ENCODE results near the gene DDX54.
"Not testable (repeated sequence)": the region's sequence is repeated elsewhere in the genome, so short reads cannot be mapped to it uniquely, and the experiment has no call there.

The DDX54 gene

DNA sequence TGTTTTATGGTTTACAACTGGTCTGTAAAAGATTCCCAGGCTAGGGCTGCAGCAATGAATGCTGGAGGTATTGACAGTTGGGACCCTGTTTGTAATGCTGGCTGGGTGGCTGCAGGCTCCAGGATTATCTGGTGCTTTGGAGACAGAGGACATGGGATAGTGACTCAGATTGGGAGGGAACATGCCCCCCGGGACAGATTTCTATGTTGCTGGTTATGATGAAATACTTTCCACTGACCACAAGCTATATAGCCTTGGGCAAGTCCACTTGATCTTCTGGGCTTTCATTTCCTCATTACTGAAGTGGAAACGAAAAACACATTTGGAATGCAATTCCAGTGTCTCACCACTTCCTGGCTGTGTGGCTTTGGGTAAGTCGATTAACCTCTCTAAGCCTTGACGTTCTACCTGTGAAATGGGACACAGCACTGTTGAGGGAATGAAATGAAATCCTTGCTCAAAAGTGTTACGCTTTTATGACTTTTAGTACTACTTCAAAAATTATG lies 29.7 kb upstream of the DDX54 start:
- no peak for DNase-seq

DNA sequence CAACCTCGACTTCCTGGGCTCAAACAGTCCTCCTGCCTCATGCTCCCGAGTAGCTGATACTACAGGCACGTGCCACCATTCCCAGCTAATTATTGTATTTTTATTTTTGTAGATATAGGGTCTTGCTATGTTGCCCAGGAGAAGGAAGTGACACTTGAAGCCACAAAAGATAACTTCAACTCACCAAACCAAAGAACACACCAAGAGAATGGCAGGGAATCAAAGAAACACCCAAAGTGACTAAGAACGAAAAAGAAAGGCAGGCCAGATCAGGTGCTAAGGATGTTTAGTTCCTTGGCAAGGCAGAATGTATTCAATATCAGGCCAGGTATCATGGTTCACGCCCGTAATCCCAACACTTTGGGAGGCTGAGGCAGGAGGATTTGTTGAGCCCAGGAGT lies 25.9 kb upstream of the DDX54 start:
- DNase-seq, result no peak

DNA sequence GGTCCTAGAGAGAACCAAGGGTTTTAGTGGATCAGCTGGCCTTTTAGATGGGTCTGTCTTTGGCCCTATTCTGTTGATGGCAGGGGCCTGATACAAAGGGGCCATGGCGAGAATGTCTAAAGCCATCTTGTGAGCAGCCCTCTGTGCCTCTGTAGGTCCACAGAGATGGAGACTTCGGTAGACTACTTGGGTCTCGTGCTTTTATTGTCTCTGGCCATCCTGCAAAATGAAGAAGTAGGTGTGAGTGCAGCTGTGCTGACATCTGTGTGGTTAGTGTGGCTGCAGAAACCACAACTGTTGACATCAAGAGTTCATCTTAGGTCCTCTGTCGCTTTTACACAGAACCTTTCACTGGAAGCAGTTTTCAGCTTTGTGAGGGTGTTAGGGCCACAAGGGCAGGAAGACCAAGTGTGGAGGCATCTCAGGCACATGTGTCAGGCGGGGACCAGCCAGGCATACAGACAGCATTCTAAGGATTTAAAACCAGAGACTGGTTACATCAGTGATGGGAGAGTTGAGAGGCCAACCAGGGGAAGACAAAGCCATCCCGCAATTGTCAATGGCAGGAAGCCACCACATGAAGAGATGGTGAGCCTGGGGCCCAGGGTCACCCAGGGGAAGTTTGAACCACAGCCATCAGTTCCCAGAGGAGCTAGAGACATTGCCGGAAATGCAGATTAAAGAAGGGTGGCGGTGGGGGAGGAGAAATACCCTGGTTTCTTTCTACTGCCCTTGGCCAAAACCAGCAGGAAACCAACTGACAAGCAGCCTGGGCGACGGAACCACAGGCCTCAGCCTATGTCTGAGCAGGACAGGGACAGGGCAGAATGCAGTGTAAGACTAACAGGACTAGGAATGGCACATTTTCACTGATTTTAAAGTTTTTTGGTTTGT lies 23.0 kb upstream of the DDX54 start:
- peak; percentile 13 for DNase-seq

DNA sequence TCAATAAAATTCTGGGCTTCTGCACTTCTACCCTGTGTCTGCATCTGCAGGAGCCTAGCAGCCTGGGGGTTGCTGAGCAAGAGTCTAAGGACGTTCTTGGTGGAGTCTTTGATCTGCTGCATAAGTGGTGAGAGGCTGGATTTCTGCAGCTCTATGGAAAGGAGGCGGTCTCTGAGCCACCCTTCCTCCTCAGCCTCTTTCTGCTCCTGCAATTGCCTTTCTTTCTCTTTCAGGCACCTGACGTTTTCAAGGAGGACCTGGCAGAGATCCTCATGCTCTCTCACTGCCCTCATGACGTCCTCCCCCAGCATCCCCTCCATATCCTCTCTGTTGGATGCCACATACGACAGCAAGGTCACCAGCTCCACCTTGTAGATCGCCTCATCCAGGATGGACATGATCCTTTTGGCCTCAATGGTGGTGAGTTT lies 22.3 kb upstream of the DDX54 start:
- DNase-seq, result no peak

DNA sequence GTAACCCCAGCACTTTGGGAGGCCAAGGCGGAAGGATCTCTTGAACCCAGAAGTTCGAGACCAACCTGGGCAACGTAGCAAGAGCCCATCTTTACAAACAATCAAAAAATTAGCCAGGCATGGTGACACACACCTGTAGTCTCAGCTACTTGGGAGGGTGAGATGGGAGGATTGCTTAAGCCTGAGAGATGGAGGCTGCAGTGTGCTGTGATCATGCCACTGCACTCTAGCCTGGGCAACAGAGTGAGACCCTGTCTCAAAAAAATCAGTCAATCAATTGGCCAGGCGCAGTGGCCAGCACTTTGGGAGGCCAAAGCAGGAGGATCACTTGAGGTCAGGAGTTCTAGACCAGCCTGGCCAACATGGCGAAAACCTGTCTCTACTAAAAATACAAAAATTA lies 21.5 kb upstream of the DDX54 start:
- DNase-seq, result not testable (repeated sequence)

DNA sequence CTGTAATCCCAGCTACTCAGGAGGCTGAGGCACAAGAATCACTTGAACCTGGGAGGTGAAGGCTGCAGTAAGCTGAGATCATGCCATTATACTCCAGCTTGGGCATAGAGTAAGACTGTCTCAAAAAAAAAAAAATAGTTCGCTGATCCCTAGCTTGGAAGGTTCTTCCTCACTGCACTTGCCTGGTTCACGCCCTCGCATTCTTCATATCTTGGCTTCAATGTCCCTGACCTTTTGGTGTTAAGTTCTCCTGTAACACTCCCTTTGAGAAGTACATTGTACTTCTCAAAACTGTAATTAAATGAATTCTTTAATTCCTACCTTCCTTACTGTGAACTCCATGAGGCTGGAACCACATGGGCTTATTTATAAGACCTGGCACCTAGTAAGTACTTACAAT lies 19.5 kb upstream of the DDX54 start:
- no peak for DNase-seq

DNA sequence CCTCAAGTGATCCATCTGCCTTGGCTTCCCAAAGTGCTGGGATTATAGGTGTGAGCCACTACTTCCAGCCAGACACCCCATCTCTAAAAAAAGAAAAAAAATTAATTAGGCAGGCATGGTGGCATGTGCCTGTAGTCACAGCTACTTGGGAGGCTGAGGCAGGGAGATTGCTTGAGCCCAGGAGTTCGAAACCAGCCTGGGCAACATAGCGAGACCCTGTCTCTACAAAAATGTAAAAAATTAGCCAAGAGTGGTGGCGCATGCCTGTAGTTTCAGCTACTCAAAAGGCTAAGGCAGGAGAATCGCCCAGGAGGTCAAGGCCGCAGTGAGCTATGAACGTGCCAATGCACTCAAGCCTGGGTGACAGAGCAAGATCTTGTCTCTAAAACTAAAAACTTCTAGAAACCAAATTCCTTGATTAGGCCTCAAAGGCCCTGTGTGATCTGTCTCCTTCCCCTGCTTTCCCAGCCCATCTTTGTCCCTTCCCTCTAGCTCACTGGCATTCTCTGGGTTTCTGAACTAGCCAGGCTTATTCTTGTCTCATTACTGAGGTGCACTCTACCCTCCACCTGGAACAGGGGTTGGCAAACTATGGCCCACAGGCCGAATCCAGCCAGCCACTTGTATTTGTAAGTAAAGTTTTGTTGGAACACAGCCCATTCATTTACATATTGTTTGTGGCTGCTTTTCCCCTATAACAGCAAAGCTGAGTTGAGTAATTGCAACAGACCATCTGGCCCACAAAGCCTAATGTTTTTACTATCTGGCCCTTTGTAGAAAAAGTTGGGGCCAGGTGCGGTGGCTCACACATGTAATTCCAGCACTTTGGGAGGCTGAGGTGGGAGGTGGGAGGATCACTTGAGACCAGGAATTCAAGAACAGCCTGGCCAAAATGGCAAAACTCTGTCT lies 18.8 kb upstream of the DDX54 start:
- no peak for DNase-seq

DNA sequence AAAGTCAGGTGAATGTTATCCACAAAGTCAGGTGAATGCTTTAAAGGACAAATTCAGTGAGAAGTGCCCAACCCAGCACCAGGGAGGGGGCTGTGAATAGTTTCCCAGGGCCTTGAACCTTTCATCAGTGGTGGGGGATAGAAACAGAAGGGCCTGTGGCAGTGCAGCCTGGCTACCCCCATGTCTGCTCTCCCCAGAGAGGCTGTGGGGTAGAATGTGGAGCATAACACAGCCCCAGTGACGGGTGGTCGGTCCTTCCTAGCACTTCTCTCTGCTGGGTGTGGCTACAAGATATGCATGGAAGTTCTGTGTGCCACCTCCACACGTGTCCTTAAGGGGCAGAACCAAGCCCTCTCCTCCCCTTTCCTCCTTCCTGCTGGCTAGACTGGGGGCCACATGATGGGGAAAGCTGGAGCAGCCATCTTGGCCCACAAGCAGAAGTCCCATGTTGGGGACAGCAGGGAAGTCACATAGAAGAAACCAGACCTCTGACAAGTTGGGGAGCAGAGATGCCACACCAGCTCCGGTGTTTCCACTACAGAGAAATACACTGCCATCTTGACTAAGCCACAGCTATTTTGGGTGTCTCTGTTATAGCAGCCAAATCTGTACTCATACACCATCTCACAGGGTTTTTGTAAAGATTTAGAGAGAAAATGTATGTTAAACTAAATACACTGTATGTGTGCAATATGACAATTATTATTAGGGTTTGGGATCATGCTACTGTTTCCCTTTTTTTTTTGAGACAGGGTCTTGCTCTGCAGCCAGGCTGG lies 17.2 kb upstream of the DDX54 start:
- no peak for DNase-seq

DNA sequence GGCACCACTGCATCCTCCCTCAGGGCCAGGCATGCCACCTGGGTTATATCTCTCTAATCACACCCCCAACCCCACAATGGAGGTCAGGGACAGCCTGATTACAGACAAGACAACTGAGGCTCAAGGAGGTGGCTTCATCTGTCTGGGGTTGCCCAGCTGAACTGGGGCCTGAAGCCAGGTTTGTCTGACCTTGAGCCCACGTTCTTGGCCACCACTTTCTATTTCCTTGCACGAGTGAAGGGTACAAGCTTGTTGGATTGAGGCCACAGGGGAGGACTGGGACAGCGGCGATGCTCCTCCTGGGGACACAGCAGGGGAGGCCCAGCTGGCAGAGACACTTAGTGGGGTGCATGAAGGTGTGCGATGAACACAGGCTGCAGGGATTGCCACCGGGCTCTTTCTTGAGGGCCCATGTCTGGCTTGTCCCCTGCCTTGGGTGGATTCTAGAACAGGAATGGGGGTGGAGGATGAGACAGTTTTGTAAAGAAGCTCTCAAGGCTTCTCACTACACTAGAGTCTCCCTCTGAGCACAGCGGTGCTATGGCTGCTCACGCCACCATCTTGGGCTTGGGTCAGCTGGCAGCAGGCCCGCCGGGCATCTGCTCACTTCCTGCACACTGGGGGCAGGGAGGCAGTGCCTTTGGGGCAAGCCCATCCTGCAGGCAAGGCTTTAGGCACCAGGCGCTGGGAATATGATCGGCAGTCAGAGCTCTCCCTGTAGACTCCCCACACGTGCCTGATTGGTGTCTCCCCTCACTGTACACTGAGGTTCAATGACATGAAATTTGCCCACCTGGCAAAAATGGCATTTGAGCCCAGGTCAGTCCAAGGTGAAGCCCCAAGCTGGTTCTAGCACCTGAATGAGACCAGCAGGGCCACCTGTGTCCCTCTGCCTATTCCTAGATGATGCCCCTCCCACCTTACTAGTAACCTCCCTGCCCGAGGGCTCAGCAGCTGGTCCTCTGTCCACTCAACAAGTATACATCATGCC lies 16.2 kb upstream of the DDX54 start:
- no peak for DNase-seq

DNA sequence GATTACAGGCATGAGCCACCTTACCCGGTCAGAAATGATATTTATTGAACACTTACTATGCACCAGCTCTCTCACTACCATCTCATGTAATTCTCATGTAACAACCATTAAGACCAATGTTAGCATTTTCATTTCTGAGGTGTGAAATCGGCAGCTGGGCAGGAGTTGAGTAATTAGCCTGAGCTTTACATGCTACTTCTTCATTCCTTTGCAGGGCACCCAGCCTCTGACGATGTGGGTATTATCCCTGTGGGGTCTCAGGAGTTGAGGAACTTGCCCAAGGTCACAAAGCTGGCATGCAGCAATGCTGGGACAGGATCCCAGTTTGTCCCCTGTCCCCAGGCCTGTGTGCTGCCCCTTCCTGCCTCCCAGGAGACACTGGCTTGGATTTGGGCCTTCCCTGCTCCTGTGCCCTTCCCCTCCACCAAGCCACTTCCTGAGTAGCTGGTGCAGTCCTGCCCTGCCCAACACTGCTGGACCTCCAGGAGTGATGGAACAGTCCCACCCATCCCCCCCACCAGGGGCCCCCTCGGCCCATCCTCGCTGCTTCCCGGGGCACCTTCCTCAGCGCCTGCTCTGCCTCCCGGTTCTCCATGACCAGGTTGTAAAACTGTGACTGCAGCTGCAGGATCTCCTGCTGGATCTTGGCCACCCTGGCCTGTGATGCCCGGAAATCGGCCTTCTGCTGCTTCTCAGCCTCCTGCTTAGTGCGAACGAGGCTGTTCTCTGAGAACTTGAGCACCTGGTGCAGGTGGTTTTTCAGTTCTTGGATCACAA lies 14.9 kb upstream of the DDX54 start:
- no peak for DNase-seq

DNA sequence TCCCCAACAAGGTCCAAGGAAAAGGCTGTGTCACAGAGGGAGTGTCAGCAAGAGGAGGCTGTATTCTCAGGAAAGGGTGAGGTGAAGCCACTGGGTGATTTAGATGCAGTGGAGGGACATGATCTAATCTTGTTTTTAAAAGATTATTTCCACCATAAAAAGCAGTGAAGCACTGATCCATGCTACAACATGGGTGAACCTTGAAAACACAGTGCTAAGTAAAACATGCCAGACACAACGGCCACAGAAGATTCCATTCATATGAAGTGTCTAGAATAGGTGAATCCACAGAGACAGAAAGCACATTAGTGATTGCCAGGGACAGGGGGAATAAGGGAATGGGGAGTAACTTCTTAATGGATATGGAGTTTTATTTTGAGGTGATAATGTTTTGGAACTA lies 13.0 kb upstream of the DDX54 start:
- no peak for DNase-seq

DNA sequence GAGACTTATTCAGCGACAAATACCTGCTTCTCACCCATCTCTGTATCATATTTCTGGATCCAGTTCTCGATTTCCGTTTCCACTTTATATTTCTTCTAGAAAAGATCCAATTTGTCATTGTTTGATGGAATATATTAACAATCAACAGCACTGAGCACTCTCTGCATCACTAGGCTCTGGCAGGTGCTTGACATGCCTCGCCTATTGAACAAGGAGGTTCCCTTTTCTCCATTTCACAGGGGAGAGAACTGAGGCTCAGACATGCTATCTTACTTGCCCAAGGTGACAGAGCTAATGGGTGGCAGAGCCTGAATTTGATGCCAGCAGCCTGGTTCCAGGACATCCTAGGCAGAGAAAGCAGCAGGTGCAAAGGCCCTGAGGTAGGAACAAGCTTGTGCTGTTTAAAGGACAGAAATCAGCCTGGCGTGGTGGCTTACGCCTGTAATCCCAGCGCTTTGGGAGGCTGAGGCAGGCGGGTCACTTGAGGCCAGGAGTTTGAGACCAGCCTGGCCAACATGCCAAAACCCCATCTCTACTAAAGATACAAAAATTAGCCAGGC lies 12.3 kb upstream of the DDX54 start:
- DNase-seq, result no peak

DNA sequence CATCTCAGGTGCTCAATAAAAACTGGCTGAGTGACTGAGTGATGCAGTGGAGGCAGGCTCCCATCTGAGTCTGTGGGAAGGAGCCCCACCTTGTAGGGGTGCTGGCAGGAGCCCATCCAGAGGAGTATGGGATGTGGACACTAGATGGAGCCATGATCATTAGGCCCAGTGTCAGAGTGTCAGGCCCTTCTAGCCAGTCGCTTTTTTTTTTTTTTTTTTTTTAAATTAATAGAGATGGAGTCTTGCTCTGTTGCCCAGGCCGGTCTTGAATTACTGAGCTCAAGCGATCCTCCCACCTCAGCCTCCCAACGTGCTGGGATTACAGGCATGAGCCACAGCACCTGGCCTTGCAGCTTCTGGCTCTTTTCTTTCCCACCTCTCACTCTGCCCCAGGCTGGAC lies 11.7 kb upstream of the DDX54 start:
- peak; percentile 33 for DNase-seq

DNA sequence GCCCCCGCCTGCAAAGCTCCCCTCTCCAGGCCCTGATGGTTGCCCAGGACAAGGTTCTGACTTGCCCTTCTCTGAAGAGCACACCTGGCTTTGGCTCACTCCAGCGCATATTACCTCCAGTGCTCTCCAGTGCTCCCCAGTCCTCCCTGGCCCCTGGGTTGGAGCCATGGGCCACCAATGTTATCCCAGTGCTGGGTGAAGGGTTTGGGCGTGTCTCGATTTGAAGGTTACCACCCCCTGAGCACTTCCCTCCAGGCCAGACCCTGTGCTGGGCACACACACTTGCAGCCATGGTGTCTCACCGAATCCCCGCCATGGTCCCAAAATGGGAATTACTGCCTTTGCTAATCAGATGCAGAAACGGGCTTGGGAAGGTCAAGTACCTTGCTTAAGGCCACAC lies 11.3 kb upstream of the DDX54 start:
- DNase-seq, result no peak

DNA sequence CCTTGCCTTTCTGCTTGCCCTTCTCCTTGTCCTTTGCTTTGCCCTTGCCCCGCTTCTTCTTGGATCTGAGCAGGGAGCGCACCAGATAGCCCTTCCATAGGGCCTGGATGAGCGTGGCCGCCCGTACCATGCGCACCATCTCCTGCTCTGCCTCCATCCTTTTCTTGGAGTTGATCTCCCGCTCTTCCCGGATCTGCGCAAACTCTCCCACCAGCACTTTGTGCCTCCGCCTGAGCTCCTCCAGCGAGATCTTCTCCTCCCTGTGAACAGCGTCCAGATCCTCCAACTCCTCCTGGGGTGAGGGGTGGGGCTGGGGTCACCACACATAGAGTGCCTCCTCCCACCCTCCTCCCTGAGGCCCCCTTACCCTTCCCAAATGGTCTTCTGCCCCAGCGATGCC lies 10.3 kb upstream of the DDX54 start:
- DNase-seq, result no peak

DNA sequence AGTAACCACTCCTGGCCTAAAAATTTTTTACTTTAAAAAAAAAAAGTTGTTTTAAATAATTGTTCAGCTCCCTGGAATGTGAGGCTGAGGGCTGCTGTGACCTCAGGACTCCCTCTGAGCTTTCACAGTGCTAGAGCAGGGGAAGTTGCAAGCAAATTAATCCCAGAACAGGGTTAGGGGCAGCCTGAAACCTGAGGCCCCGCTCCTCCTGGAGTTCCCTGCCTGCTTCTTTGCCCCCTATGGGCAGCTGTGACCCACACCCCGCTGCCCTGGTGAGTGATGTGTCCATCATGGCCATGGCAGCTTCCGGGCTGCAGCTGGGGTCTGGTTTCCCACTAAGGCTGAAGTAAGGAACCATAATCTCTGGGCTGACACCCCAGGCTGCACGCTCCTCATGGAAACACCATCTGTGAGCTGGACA lies 9.7 kb upstream of the DDX54 start:
- no peak for DNase-seq

DNA sequence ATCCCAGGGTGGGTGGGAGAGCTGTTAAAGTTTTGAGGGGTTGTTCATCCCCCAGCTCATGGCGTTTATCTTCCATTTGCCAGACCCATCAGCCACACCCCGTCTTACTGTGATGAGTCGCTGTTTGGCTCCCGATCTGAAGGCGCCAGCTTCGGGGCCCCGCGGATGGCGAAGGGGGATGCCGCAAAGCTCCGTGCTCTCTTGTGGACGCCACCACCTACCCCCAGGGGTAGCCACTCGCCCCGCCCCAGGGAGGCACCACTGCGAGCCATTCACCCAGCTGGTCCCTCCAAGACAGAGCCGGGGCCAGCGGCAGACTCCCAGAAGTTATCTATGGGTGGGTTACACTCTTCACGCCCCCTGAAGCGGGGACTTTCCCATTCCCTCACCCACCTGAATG lies 5.9 kb upstream of the DDX54 start:
- no peak for DNase-seq

DNA sequence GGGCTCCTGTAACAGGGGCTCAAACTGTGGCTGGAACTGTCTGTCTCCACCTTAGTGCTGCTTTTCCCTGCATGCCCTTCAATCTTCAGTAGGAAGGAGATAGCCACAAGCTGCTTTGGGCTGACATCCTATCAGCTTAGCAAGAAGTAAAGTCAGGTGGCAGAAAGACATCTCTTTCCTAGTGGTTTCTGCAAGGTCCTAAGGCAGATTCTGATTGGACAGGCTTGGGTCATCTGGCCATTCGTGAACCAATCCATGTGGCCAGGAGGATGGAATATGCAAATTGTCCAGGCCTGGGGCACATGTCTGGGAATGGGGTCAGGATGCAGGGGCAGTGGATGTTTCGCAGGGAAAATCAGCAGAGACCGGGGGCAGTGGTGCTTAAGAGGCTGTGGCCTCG lies 5.5 kb upstream of the DDX54 start:
- no peak for DNase-seq

DNA sequence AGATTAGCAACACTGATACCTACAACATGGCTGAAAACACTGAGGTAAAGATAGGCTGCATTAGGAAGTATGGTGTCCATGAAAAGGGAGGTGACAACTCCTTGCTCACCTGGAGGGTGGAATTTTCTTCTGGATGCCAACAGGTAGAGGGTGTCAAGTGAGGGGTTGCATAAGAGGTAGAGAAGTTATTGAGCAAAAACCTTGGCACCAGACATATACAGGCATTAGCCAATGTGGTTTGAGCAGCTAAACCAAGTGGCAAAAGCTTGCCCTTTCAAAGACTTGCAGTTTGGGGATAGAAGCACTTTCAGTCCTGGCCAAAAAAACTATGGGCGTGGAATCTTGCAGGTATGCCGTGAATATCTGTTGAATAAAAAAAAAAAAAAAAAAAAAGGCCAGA lies 4.1 kb upstream of the DDX54 start:
- DNase-seq, result no peak

DNA sequence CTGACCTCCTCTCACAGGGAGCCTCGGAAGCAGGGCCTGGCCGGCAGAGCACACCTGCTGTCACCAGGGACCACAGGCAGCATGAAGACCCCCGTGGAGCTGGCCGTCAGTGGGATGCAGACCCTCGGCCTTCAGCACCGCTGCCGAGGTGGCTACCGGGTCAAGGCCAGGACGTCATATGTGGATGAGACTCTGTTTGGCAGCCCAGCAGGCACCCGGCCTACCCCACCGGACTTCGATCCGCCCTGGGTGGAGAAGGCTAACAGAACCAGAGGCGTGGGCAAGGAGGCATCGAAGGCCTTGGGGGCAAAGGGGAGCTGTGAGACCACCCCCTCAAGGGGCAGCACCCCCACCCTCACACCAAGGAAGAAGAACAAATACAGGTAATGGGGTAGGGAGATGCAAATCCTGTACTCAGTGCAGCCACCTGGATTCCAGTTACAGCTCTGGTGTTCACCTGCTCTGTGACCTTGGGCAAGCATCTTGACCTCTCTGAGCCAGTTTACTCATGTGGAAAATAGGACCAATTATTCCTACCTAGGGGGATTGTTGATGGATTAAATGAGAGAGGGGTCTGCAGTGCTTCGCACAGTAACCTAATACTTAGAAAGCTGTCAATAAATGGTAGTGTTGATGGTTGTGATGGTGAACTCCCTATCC lies 1.5 kb upstream of the DDX54 start:
- DNase-seq, result no peak
